Smooth muscle cell (in vitro differentiated cells): ENCODE results near the gene TIMM44. TPM values are rescaled to one million over a fixed set of nuclear protein-coding genes. Genes with fewer than 3 reads are reported as not detected.

ENCODE experiments used
- DNase-seq: peaks from one replicate; lab custom pipeline; 2025; ENCODE audit not compliant: unreplicated experiment; lab: John Stamatoyannopoulos, UW
- H2AFZ ChIP-seq: fragments of 200-600 bp; sonication (generic); 2 replicates; pipeline ENCODE4 v1.6.0; 2016; ENCODE audit warnings: antibody characterized with exemption, low read depth, mild to moderate bottlenecking
- H3F3A ChIP-seq: fragments of 200-600 bp; sonication (generic); 2 replicates; pipeline ENCODE4 v1.6.0; 2017; ENCODE audit warnings: antibody characterized with exemption, low read depth
- H3K27ac ChIP-seq: fragments of 200-600 bp; sonication (generic); 2 replicates; pipeline ENCODE4 v1.5.1; 2016; ENCODE audit warnings: low read depth, mild to moderate bottlenecking
- H3K27me3 ChIP-seq: fragments of 200-600 bp; sonication (generic); 2 replicates; pipeline ENCODE4 v1.6.1; 2016; ENCODE audit warnings: low read depth, mild to moderate bottlenecking
- H3K36me3 ChIP-seq: fragments of 200-600 bp; sonication (generic); 2 replicates; pipeline ENCODE4 v1.5.1; 2016; ENCODE audit warnings: low read depth
- H3K4me1 ChIP-seq: fragments of 200-600 bp; sonication (generic); 2 replicates; pipeline ENCODE4 v1.5.1; 2016; ENCODE audit warnings: low read depth
- H3K4me2 ChIP-seq: fragments of 200-600 bp; sonication (generic); 2 replicates; pipeline ENCODE4 v1.6.0; 2016; ENCODE audit warnings: mild to moderate bottlenecking
- H3K4me3 ChIP-seq: fragments of 200-600 bp; sonication (generic); 2 replicates; pipeline ENCODE4 v1.5.1; 2016; ENCODE audit warnings: mild to moderate bottlenecking
- H3K79me2 ChIP-seq: fragments of 200-600 bp; sonication (generic); 2 replicates; pipeline ENCODE4 v1.6.0; 2016; ENCODE audit warnings: low read depth, mild to moderate bottlenecking
- H3K9ac ChIP-seq: fragments of 200-600 bp; sonication (generic); 2 replicates; pipeline ENCODE4 v1.6.0; 2016; ENCODE audit warnings: low read depth
- H3K9me3 ChIP-seq: fragments of 200-600 bp; sonication (generic); replicated peaks from 2 replicates; pipeline ENCODE4 v1.5.1; 2016; ENCODE audit warnings: low read depth
- H4K20me1 ChIP-seq: fragments of 200-600 bp; sonication (generic); 2 replicates; pipeline ENCODE4 v1.6.0; 2016; ENCODE audit warnings: low read depth
- CTCF ChIP-seq: fragments of 200-600 bp; sonication (generic); IDR thresholded peaks from 2 replicates; pipeline ENCODE4 v1.5.1; 2017; ENCODE audit warnings: borderline replicate concordance, mild to moderate bottlenecking, antibody characterized with exemption; ENCODE audit not compliant: insufficient read depth, poor library complexity, severe bottlenecking
- WGBS: methylation state at CpG from one replicate; pipeline ENCODE4 v1.1.7; 2016; ENCODE audit warnings: low lambda C conversion rate; 5-methylcytosine and 5-hydroxymethylcytosine counted together
- polyA plus RNA-seq: library from polyadenylated mRNA; unstranded; fragments of >200 nt; fragmentation: Nextera tagmentation; extraction: Ambion mirVana; gene quantifications from 2 replicates; pipeline ENCODE4 v1.2.1, GENCODE V29; 2016
- total RNA-seq: library from RNA; depleted of rRNA; stranded (reverse); fragments of >200 nt; gene quantifications from 2 replicates; pipeline ENCODE4 v1.2.3, GENCODE V29; 2014

TIMM44 gene
- total and polyA plus RNA-seq, 2 experiments from 2014 or later: 21.8 to 25.1 TPM

GRCh38 chr19:7901337-7901736, 42.1 kb downstream of the TIMM44 start:
- DNase-seq: no peak
- peaks cover 30% of the 10 kb centered on the region for H3K79me2 ChIP-seq
- no peaks in the 10 kb centered on the region for H3K36me3 ChIP-seq
- no peak for TF ChIP-seq CTCF
- no peaks in the 10 kb centered on the region for H3K9me3 ChIP-seq
- H3K4me1 ChIP-seq: peaks cover 14% of the 10 kb centered on the region
- H3K4me3 ChIP-seq: no peak overlapping the region
- H3K27me3 ChIP-seq: no peaks in the 10 kb centered on the region
- no peaks in the 10 kb centered on the region for H3F3A ChIP-seq
- no peak overlapping the region for H3K4me2 ChIP-seq
- H3K9ac ChIP-seq: no peak overlapping the region
- H2AFZ ChIP-seq: no peak overlapping the region
- WGBS: over 99% methylated on average over 7 of the region's 7 CpGs
- no peak overlapping the region for H3K27ac ChIP-seq
- peaks cover 23% of the 10 kb centered on the region for H4K20me1 ChIP-seq

- Histone ChIP-seq H4K20me1 (peaks cover 19% of the 10 kb centered on the region), H2AFZ (no peak overlapping the region), H3K4me3 (no peak overlapping the region), H3K9ac (no peak overlapping the region), H3K9me3 (no peaks in the 10 kb centered on the region), H3K27ac (no peak overlapping the region), H3K79me2 (peaks cover 26% of the 10 kb centered on the region), H3F3A (no peaks in the 10 kb centered on the region), H3K36me3 (no peaks in the 10 kb centered on the region), H3K4me2 (no peak overlapping the region), H3K27me3 (no peaks in the 10 kb centered on the region), H3K4me1 (peaks cover 14% of the 10 kb centered on the region)
- 85% methylated on average over 3 of the region's 3 CpGs for WGBS
- no peak for DNase-seq
- no peak for TF ChIP-seq CTCF
These were observed 42.5 kb downstream of the TIMM44 start for GRCh38 chr19:7900931-7901330.

GRCh38 chr19:7900401-7900870, 43.0 kb downstream of the TIMM44 start:
- Histone ChIP-seq H3K4me2 (no peak overlapping the region), H3K79me2 (peaks cover 21% of the 10 kb centered on the region), H3K36me3 (no peaks in the 10 kb centered on the region), H3F3A (no peaks in the 10 kb centered on the region), H3K4me3 (no peak overlapping the region), H3K4me1 (peaks cover 14% of the 10 kb centered on the region), H3K27ac (no peak overlapping the region), H4K20me1 (peaks cover 14% of the 10 kb centered on the region), H3K9me3 (no peaks in the 10 kb centered on the region), H2AFZ (no peak overlapping the region), H3K27me3 (no peaks in the 10 kb centered on the region), H3K9ac (no peak overlapping the region)
- no peak for DNase-seq
- WGBS: 90% methylated on average over 21 of the region's 21 CpGs
- no peak for TF ChIP-seq CTCF

- no peak overlapping the region for H3K4me2 ChIP-seq
- H3K27me3 ChIP-seq: no peaks in the 10 kb centered on the region
- peaks cover 10% of the 10 kb centered on the region for H3K4me1 ChIP-seq
- no peaks in the 10 kb centered on the region for H3F3A ChIP-seq
- peaks cover 8% of the 10 kb centered on the region for H4K20me1 ChIP-seq
- no peak overlapping the region for H3K27ac ChIP-seq
- H3K9me3 ChIP-seq: no peaks in the 10 kb centered on the region
- no peaks in the 10 kb centered on the region for H3K36me3 ChIP-seq
- no peak overlapping the region for H3K4me3 ChIP-seq
- no peak overlapping the region for H2AFZ ChIP-seq
- H3K9ac ChIP-seq: no peak overlapping the region
- WGBS: 98% methylated on average over 34 of the region's 34 CpGs
- H3K79me2 ChIP-seq: peaks cover 15% of the 10 kb centered on the region
- no peak for TF ChIP-seq CTCF
- no peak for DNase-seq
These were observed 43.6 kb downstream of the TIMM44 start for GRCh38 chr19:7899751-7900378.
